CD4-positive, alpha-beta memory T cell (primary cell): ENCODE results near the gene OPN3. TPM values are rescaled to one million over a fixed set of nuclear protein-coding genes. Genes with fewer than 3 reads are reported as not detected.

Experiments used
- CTCF ChIA-PET: fragments of 350-600 bp; sonication (Branson Sonifier 250); formaldehyde crosslinking; loops from one replicate; lab custom pipeline; 2021; ENCODE audit warnings: inconsistent platforms; ENCODE audit not compliant: partially characterized antibody; lab: Charles Lee
- POLR2A ChIA-PET: fragments of 350-600 bp; sonication (Branson Sonifier 250); formaldehyde crosslinking; loops from one replicate; lab custom pipeline; 2021; ENCODE audit not compliant: partially characterized antibody; lab: Charles Lee
- DNase-seq, 5 donors: peaks; one replicate each; pipeline versions ENCODE4 v3.0.0 to v3.0.0-alpha.2; 2020 to 2022; ENCODE audit warnings: mixed read lengths in 1 of 5
- H3K27ac ChIP-seq: one replicate; pipeline ENCODE4 v1.7.0; 2013; ENCODE audit warnings: low read depth, low read length
- H3K27me3 ChIP-seq: 2 replicates; pipeline ENCODE4 v1.7.0; 2013; ENCODE audit warnings: mild to moderate bottlenecking, low read length, moderate library complexity; ENCODE audit not compliant: insufficient read depth
- H3K36me3 ChIP-seq: 2 replicates; pipeline ENCODE4 v1.7.0; 2013; ENCODE audit warnings: mild to moderate bottlenecking, low read length, moderate library complexity; ENCODE audit not compliant: insufficient read depth
- H3K4me1 ChIP-seq: 2 replicates; pipeline ENCODE4 v1.7.0; 2013; ENCODE audit warnings: mild to moderate bottlenecking, low read length, moderate library complexity; ENCODE audit not compliant: insufficient read depth
- H3K4me3 ChIP-seq, 2 donors: one replicate each; pipeline ENCODE4 v1.7.0; 2013; ENCODE audit warnings: low read length in 2 of 2, mild to moderate bottlenecking in 1 of 2
- H3K9me3 ChIP-seq, 2 donors: one replicate each; pipeline ENCODE4 v1.7.0; 2013; ENCODE audit warnings: low read length in 2 of 2, control low read depth in 1 of 2; ENCODE audit not compliant: control insufficient read depth in 1 of 2
- H3K27ac Mint-ChIP-seq, 7 donors: one replicate each; pipeline ENCODE4 v1.8.0; 2020 to 2021; ENCODE audit warnings: mixed read lengths in 7 of 7, mild to moderate bottlenecking in 6 of 7, inconsistent platforms in 3 of 7, moderate library complexity in 3 of 7
- H3K27me3 Mint-ChIP-seq, 2 donors: one replicate each; pipeline ENCODE4 v1.8.0; 2020 to 2021; ENCODE audit warnings: mixed read lengths in 2 of 2
- H3K36me3 Mint-ChIP-seq, 2 donors: one replicate each; pipeline ENCODE4 v1.8.0; 2020 to 2021; ENCODE audit warnings: mixed read lengths in 2 of 2, inconsistent platforms in 1 of 2, mild to moderate bottlenecking in 1 of 2
- H3K4me1 Mint-ChIP-seq, 4 donors: one replicate each; pipeline ENCODE4 v1.8.0; 2020 to 2021; ENCODE audit warnings: mixed read lengths in 4 of 4, mild to moderate bottlenecking in 1 of 4
- H3K4me3 Mint-ChIP-seq, 8 donors: one replicate each; pipeline ENCODE4 v1.8.0; 2020 to 2021; ENCODE audit warnings: mixed read lengths in 8 of 8, mild to moderate bottlenecking in 7 of 8, moderate library complexity in 6 of 8, inconsistent platforms in 3 of 8
- H3K9me3 Mint-ChIP-seq, 8 donors: one replicate each; pipeline ENCODE4 v1.8.0; 2020 to 2021; ENCODE audit warnings: mixed read lengths in 8 of 8, mild to moderate bottlenecking in 5 of 8, inconsistent platforms in 3 of 8, moderate library complexity in 1 of 8
- intact Hi-C: fragments of 100-400 bp; cut with micrococcal nuclease; formaldehyde crosslinking; loops from one replicate; pipeline ENCODE4 v1.15.1; 2023
- polyA plus RNA-seq, 2 donors: library from polyadenylated mRNA; unstranded; fragments of 300-500 nt; fragmentation: Illumina TruSeq; gene quantifications; one replicate each; pipeline ENCODE4 v1.2.3, GENCODE V29; 2021
- total RNA-seq, 2 experiments: library from RNA; stranded (reverse); gene quantifications; one replicate each; pipeline ENCODE4 v1.2.3, GENCODE V29; 2021

OPN3 gene
- total and polyA plus RNA-seq, 4 experiments from 2014 or later, result 3.9 to 17.5 (median 8.9) TPM

- Mint-ChIP-seq H3K4me3 (no peak overlapping the region), H3K4me1 (no peaks in the 10 kb centered on the region), H3K36me3 (no peaks in the 10 kb centered on the region), H3K27me3 (peaks cover 0 to 5% of the 10 kb centered on the region in 2 donors), H3K27ac (no peak overlapping the region), H3K9me3 (peaks cover 0 to 2% (median 0%) of the 10 kb centered on the region in 8 donors)
- H3K4me1 ChIP-seq, result no peaks in the 10 kb centered on the region
- POLR2A ChIA-PET, result no interaction called here
- H3K27me3 ChIP-seq, result no peaks in the 10 kb centered on the region
- H3K4me3 ChIP-seq, result no peak overlapping the region
- no peaks in the 10 kb centered on the region for H3K36me3 ChIP-seq
- intact Hi-C loops, result no loop called here
- DNase-seq, result no peak
- CTCF ChIA-PET, result interaction anchor here (1.2 to 1.4 kb wide), 2 partner anchors 20 to 37 kb away, joined by 3 to 4 read pairs; no protein-coding TSS in a partner anchor
- no peak overlapping the region for H3K27ac ChIP-seq
- H3K9me3 ChIP-seq, result no peaks in the 10 kb centered on the region
Measured at GRCh38 chr1:241647658-241648057, 7.5 kb upstream of the OPN3 start.

DNA sequence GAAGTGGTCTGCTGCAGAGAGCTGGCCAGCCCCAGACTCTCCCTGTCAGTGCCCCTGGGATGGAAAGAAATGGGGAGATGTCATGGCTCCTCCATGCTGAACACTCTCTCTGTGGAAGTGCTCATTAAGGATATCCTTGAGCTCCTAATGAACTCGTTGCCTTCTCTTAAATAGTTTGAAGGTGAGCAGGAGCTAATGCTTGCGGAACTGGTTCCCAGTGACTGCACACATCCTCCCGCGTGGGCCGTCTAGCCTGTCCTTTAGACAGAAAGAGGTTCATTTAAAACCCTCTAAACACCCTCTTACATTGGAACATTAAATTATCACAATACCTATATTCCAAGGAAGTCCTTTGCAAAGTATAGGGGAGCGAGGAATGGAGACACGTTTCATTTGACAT, 6.0 kb upstream of the OPN3 start:
- H3K27me3 Mint-ChIP-seq, result peaks cover 0 to 5% of the 10 kb centered on the region in 2 donors
- Histone ChIP-seq H3K4me3 (no peak overlapping the region), H3K4me1 (no peaks in the 10 kb centered on the region), H3K27me3 (no peaks in the 10 kb centered on the region), H3K36me3 (no peaks in the 10 kb centered on the region), H3K9me3 (no peaks in the 10 kb centered on the region), H3K27ac (no peak overlapping the region)
- H3K36me3 Mint-ChIP-seq, result no peaks in the 10 kb centered on the region
- DNase-seq, result no peak
- intact Hi-C loops, result no loop called here
- CTCF ChIA-PET, result no interaction called here
- peak overlapping the region in 1 of 7 donors; percentile 4 for H3K27ac Mint-ChIP-seq
- H3K4me3 Mint-ChIP-seq, result no peak overlapping the region
- peaks cover 0 to under 1% (median 0%) of the 10 kb centered on the region in 4 donors for H3K4me1 Mint-ChIP-seq
- peaks cover 0 to 3% (median 0%) of the 10 kb centered on the region in 8 donors for H3K9me3 Mint-ChIP-seq
- POLR2A ChIA-PET, result no interaction called here

GRCh38 chr1:241645199-241645598, 5.0 kb upstream of the OPN3 start:
- no peak overlapping the region for H3K27ac Mint-ChIP-seq
- intact Hi-C loops, result no loop called here
- no peaks in the 10 kb centered on the region for H3K36me3 Mint-ChIP-seq
- H3K4me3 Mint-ChIP-seq, result no peak overlapping the region
- Histone ChIP-seq H3K4me1 (no peaks in the 10 kb centered on the region), H3K9me3 (no peaks in the 10 kb centered on the region), H3K4me3 (no peak overlapping the region), H3K27me3 (no peaks in the 10 kb centered on the region), H3K36me3 (no peaks in the 10 kb centered on the region), H3K27ac (no peak overlapping the region)
- H3K27me3 Mint-ChIP-seq, result peaks cover 0 to under 1% of the 10 kb centered on the region in 2 donors
- DNase-seq, result no peak
- CTCF ChIA-PET, result no interaction called here
- peaks cover 0 to 3% (median 0%) of the 10 kb centered on the region in 8 donors for H3K9me3 Mint-ChIP-seq
- POLR2A ChIA-PET, result no interaction called here
- peaks cover 3 to 9% (median 4%) of the 10 kb centered on the region in 4 donors for H3K4me1 Mint-ChIP-seq

DNA sequence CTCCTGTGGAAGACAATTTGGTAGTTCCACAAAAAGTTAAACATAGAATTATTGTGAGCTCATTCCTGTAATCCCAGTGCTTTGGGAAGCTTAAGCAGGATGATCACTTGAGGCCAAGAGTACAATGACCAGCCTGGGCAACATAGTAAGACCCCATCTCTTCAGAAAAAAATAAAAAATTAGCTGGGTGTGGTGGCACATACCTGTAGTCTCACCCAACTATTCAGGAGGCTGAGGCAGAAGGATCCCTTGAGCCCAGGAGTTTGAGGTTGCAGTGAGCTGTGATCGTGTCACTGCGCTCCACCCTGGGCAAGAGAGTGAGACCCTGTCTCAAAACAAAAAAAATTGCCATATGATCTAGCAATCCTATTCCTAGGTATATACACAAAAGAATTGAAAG, 4.1 kb upstream of the OPN3 start:
- intact Hi-C loops, result no loop called here
- Histone ChIP-seq H3K9me3 (no peaks in the 10 kb centered on the region), H3K36me3 (no peaks in the 10 kb centered on the region), H3K4me3 (no peak overlapping the region), H3K27me3 (no peaks in the 10 kb centered on the region), H3K4me1 (peaks cover 2% of the 10 kb centered on the region), H3K27ac (no peak overlapping the region)
- POLR2A ChIA-PET, result no interaction called here
- Mint-ChIP-seq H3K4me1 (peaks cover 4 to 12% (median 6%) of the 10 kb centered on the region in 4 donors), H3K36me3 (no peaks in the 10 kb centered on the region), H3K27me3 (no peaks in the 10 kb centered on the region), H3K4me3 (no peak overlapping the region), H3K27ac (no peak overlapping the region), H3K9me3 (peaks cover 0 to 3% (median 0%) of the 10 kb centered on the region in 8 donors)
- CTCF ChIA-PET, result no interaction called here
- no peak for DNase-seq

GRCh38 chr1:241642593-241642944, 2.4 kb upstream of the OPN3 start:
- POLR2A ChIA-PET, result no interaction called here
- Histone ChIP-seq H3K27me3 (no peaks in the 10 kb centered on the region), H3K9me3 (no peaks in the 10 kb centered on the region), H3K36me3 (no peaks in the 10 kb centered on the region), H3K27ac (no peak overlapping the region), H3K4me1 (peaks cover 19% of the 10 kb centered on the region), H3K4me3 (no peak overlapping the region)
- Mint-ChIP-seq H3K9me3 (peaks cover 0 to 3% (median 0%) of the 10 kb centered on the region in 8 donors), H3K4me3 (peak overlapping the region in 1 of 8 donors; percentile 10), H3K36me3 (no peaks in the 10 kb centered on the region), H3K4me1 (peaks cover 12 to 26% (median 17%) of the 10 kb centered on the region in 4 donors), H3K27me3 (no peaks in the 10 kb centered on the region), H3K27ac (no peak overlapping the region)
- no peak for DNase-seq
- intact Hi-C loops, result no loop called here
- CTCF ChIA-PET, result interaction anchor here (0.9 kb wide), 1 partner anchor 12 kb away, joined by 3 read pairs; no protein-coding TSS in a partner anchor

DNA sequence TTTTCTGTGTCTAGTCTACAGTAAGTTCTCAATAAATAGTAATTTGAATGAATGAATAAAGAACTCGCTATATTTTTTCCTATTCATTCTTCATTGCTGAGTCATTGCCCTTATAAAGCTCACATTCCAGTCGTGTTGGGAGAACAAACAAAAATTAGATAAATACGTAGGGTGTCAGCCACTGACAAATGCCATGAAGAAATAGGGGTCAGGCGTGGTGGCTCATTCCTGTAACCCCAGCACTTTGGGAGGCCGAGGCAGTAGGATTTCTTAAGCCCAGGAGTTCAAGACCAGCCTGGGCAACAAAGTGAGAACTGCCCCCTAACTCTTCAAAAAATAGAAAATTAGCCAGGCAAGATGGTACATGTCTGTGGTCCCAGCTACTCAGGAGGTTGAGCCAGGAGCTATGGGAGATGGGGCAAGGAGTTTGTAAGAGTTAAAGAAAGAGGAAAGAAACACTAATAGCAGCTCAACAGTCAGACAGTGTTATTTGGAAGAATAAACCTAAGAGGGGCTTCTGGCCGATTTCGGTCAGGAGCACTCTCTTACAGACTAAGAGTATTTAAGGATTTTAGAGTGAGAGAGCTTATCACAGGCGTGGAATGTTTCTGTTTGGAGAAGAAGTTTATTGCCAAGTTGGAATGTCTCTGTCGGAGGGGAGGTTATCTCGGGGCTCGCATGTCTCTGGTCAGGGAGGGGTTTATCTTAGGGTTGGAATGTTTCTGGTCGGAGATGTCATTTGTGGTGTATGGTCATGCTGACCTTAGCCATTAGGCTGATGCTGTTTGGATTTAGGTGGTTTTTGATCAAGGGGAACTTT, 1.8 kb upstream of the OPN3 start:
- ChIA-PET POLR2A (interaction anchor here (1.0 to 1.3 kb wide), 3 partner anchors 35 to 205 kb away, joined by 3 to 6 read pairs (median 3); partner anchors contain the start of gene FH), CTCF (interaction anchor here (1.0 to 2.2 kb wide), 2 partner anchors 10 to 31 kb away, joined by 4 to 10 read pairs; no protein-coding TSS in a partner anchor)
- H3K9me3 Mint-ChIP-seq, result peaks cover 0 to 3% (median 0%) of the 10 kb centered on the region in 8 donors
- Histone ChIP-seq H3K36me3 (no peaks in the 10 kb centered on the region), H3K9me3 (no peaks in the 10 kb centered on the region), H3K4me3 (no peak overlapping the region), H3K27me3 (no peaks in the 10 kb centered on the region), H3K4me1 (peaks cover 25% of the 10 kb centered on the region), H3K27ac (no peak overlapping the region)
- H3K36me3 Mint-ChIP-seq, result no peaks in the 10 kb centered on the region
- H3K4me3 Mint-ChIP-seq, result peak overlapping the region in 2 of 8 donors; percentile 10 to 81
- H3K4me1 Mint-ChIP-seq, result peaks cover 16 to 32% (median 21%) of the 10 kb centered on the region in 4 donors
- intact Hi-C loops, result loop anchor here (2.0 kb wide), 1 partner anchor 1613 kb away; the partner anchor contains the start of gene CEP170
- no peaks in the 10 kb centered on the region for H3K27me3 Mint-ChIP-seq
- DNase-seq, result no peak
- peak overlapping the region in 3 of 7 donors; percentile 12 to 84 (median 60) for H3K27ac Mint-ChIP-seq
